GM10266 (cell line): Measurements from ENCODE around the gene LENG9.
A peak's percentile ranks its signal among the peaks of the same experiment; 100 is the strongest.

ENCODE experiments used
- DNase-seq: peaks from one replicate; pipeline ENCODE4 v3.0.0; 2012; ENCODE audit errors: extremely low spot score
- CTCF ChIP-seq: IDR thresholded peaks from 2 replicates; pipeline ENCODE4 v1.5.1; 2012; ENCODE audit warnings: mild to moderate bottlenecking, low read depth; ENCODE audit not compliant: control insufficient read depth, insufficient read depth; ENCODE audit errors: missing control alignments

Gene LENG9

GRCh38 chr19:54464630-54465425, 1.2 kb upstream of the LENG9 start:
- DNase-seq: peak; percentile 95
- no peak for TF ChIP-seq CTCF

- peak; percentile 93 for DNase-seq
- no peak for TF ChIP-seq CTCF
Observed at GRCh38 chr19:54464044-54464629, 559 bp upstream of the LENG9 start.

- DNase-seq: peak; percentile 57
- peak; percentile 17 for TF ChIP-seq CTCF
Observed at GRCh38 chr19:54462655-54463530, 685 bp downstream of the LENG9 start.

- no peak for DNase-seq
Observed at GRCh38 chr19:54462047-54462654, 1.4 kb downstream of the LENG9 start.

GRCh38 chr19:54461613-54462012, 2.0 kb downstream of the LENG9 start:
- TF ChIP-seq CTCF: no peak
- DNase-seq: no peak

More at GRCh38 chr19:54462047-54462654, 1.4 kb downstream of the LENG9 start:
- no peak for TF ChIP-seq CTCF

GRCh38 chr19:54461210-54461609, 2.4 kb downstream of the LENG9 start:
- TF ChIP-seq CTCF: no peak
- DNase-seq: no peak
